ENCODE results near the gene INO80.

Gene INO80

GRCh38 chr15:40931300-40932142 is 184.6 kb downstream of the INO80 start:
- H3K27me3 ChIP-seq (ENCODE audit: control insufficient read depth in 1 of 2, insufficient read depth in 2 of 2, low read length in 2 of 2), result peaks cover 58 to 65% of the 10 kb centered on the region in 2 donors
- H3K4me3 ChIP-seq (ENCODE audit: low read depth in 1 of 2, low read length in 2 of 2), result peak overlapping the region in 1 of 2 donors; percentile 49
- H3K4me1 ChIP-seq (ENCODE audit: insufficient read depth, low read length), result peaks cover 34% of the 10 kb centered on the region
- H3K9me3 ChIP-seq (ENCODE audit: low read length), result no peaks in the 10 kb centered on the region
- no peaks in the 10 kb centered on the region for H3K36me3 ChIP-seq (ENCODE audit: insufficient read depth, low read length)
- H3K27ac ChIP-seq (ENCODE audit: low read depth, low read length), result no peak overlapping the region
- no peak overlapping the region for H3K9ac ChIP-seq (ENCODE audit: low read length)

DNA sequence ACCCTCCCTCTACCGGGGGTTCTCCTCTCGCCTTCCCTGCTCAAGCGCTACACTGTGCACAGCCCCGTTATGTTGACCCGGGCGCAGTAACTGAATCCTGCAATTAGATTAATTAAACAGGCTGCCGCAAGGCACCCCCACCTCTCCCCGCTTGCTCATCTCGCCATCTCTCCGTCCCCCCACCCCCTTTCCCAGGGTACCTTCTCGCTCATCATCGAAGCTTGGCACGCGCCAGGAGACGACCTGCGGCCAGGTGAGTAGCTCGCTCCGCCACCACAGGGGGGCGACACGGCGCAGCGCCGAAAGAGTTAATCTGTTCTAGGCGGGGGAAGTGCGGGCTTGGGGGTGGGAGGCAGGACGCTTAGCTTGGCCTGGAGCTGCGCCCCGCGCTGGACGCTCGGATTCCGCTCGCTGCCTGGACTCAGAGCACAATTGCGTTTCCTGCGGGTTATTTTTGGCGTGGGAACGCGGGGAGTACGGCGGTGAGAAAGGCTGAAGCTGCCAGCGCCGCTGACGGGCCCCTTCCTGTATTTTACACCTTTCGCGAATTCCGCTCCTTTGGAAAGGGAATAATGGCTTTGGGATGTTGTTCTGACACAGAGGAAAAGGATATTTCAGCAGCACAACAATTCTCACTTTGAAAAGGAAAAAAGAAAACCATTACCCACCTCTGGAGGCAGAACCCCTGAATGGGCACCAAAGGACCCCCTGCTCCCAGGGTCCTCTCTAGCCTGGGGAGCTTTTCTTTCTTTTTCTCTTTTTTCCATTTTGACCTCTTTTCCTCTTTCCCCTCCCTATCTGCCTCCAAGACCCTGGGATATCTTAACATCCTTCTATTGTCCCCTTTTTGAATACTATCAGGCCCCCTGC is 185.4 kb downstream of the INO80 start:
- Histone ChIP-seq H3K27ac (ENCODE audit: low read depth, low read length) (no peak overlapping the region), H3K4me3 (ENCODE audit: low read depth in 1 of 2, low read length in 2 of 2) (peak overlapping the region in 1 of 2 donors; percentile 49), H3K9ac (ENCODE audit: low read length) (no peak overlapping the region), H3K27me3 (ENCODE audit: control insufficient read depth in 1 of 2, insufficient read depth in 2 of 2, low read length in 2 of 2) (peaks cover 63 to 74% of the 10 kb centered on the region in 2 donors), H3K36me3 (ENCODE audit: insufficient read depth, low read length) (no peaks in the 10 kb centered on the region), H3K4me1 (ENCODE audit: insufficient read depth, low read length) (peaks cover 39% of the 10 kb centered on the region), H3K9me3 (ENCODE audit: low read length) (no peaks in the 10 kb centered on the region)

DNA sequence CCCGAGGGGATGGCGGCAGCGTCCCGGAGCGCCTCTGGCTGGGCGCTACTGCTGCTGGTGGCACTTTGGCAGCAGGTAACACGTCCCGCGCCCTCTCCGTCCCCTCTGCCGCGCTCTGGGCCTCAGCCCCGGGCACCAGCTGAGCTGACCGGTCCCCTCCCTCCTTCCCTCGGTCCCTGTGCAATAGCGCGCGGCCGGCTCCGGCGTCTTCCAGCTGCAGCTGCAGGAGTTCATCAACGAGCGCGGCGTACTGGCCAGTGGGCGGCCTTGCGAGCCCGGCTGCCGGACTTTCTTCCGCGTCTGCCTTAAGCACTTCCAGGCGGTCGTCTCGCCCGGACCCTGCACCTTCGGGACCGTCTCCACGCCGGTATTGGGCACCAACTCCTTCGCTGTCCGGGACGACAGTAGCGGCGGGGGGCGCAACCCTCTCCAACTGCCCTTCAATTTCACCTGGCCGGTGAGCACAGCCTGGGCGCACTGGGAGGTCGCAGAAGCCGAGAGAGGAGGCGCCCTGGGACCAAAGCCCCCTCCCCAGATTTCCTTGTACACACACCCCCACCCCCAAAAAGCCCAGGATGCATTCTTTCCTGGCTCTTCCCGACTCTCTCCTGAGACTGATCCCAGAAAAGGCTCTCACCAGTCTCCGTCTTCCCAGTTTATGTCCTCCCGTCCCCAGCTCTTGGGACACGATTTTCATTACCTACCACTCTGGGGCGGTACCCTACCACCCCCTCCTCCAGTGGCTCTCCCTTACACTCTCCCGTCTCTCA is 186.2 kb downstream of the INO80 start:
- peak overlapping the region; percentile 49 to 56 for H3K4me3 ChIP-seq (ENCODE audit: low read depth in 1 of 2, low read length in 2 of 2)
- no peaks in the 10 kb centered on the region for H3K9me3 ChIP-seq (ENCODE audit: low read length)
- H3K27me3 ChIP-seq (ENCODE audit: control insufficient read depth in 1 of 2, insufficient read depth in 2 of 2, low read length in 2 of 2), result peaks cover 67 to 79% of the 10 kb centered on the region in 2 donors
- H3K36me3 ChIP-seq (ENCODE audit: insufficient read depth, low read length), result no peaks in the 10 kb centered on the region
- H3K9ac ChIP-seq (ENCODE audit: low read length), result no peak overlapping the region
- peaks cover 39% of the 10 kb centered on the region for H3K4me1 ChIP-seq (ENCODE audit: insufficient read depth, low read length)
- H3K27ac ChIP-seq (ENCODE audit: low read depth, low read length), result no peak overlapping the region

Measured in muscle layer of colon (tissue), 2 donors.